Raji (cell line): ENCODE results near the gene SERPINB5.

Experiments used
- POLR2A ChIP-seq: IDR thresholded peaks from 2 replicates; pipeline ENCODE4 v1.6.1; 2011; ENCODE audit warnings: low read depth, low read length, control low read depth; ENCODE audit not compliant: insufficient read depth

Gene SERPINB5, protein sequence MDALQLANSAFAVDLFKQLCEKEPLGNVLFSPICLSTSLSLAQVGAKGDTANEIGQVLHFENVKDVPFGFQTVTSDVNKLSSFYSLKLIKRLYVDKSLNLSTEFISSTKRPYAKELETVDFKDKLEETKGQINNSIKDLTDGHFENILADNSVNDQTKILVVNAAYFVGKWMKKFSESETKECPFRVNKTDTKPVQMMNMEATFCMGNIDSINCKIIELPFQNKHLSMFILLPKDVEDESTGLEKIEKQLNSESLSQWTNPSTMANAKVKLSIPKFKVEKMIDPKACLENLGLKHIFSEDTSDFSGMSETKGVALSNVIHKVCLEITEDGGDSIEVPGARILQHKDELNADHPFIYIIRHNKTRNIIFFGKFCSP

GRCh38 chr18:63476668-63477067, at the start of gene SERPINB5:
Gene SERPINB5, plus strand, starts transcription at chr18:63476958. Its CDS starts 7,471 bp downstream, at chr18:63484429.
- no peak for TF ChIP-seq POLR2A

GRCh38 chr18:63427558-63427957, 49.2 kb upstream of the SERPINB5 start:
- no peak for TF ChIP-seq POLR2A

DNA sequence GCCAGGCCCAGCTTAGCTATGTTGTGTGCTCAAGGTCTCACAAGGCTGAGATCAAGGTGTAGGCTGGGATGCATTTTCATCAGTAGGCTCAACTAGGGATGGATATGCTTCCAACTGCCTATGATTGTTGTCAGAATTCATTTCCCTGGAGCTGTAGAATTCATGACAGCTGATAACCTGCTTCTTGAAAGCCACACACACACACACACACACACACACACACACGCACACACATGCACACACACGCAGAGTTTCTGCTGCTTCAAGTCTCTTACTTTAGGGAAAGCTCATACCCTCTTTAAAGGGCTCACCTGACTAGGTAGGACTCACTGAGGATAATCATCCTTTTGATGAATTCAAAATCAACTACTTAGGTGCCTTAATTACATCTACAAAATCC, 46.2 kb upstream of the SERPINB5 start:
- TF ChIP-seq POLR2A: no peak

- no peak for TF ChIP-seq POLR2A
These were observed 45.6 kb upstream of the SERPINB5 start for GRCh38 chr18:63431180-63431579.

- TF ChIP-seq POLR2A: no peak
These were observed 43.4 kb upstream of the SERPINB5 start for GRCh38 chr18:63433334-63433866.

DNA sequence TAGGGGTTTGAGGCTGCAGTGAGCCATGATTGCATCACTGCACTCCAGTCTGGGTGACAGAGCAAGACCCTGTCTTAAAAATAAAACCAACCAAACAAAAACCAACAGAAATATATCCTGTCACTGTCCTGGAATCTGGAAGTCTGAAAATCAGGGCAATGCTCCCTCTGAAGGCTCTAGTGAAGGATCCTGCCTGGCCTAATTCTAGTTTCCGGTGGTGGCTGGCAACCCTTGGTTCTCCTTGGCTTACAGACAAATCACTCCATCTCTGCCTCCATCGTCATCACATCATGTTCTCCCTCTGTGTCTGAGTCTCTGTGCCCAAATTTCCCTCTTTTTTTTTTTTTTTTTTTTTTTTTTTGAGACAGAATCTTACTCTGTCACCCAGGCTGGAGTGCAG, 38.6 kb upstream of the SERPINB5 start:
- TF ChIP-seq POLR2A: no peak

GRCh38 chr18:63439334-63439733, 37.4 kb upstream of the SERPINB5 start:
- no peak for TF ChIP-seq POLR2A

- TF ChIP-seq POLR2A: no peak
These were observed 36.5 kb upstream of the SERPINB5 start for GRCh38 chr18:63440219-63440618.

DNA sequence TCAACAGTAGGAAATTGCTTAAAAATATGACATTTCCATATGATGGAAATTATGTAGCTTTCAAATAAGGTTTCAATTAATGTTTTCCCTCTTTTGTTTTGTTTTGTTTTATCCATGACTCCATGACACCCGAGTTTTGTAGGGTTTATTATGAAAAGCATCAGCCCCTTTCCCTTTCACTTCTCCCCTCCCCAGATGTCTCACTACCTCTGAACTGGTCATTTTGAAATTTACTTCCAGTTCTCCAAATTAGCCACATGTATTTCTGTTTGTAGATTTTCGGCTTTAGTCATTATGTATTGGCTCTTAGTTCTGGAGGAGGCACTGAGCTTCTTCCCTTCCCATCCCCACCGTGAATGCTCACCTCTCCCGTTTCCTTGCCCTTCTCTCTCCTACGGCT, 35.9 kb upstream of the SERPINB5 start:
- no peak for TF ChIP-seq POLR2A

GRCh38 chr18:63443829-63444228, 32.9 kb upstream of the SERPINB5 start:
- no peak for TF ChIP-seq POLR2A

DNA sequence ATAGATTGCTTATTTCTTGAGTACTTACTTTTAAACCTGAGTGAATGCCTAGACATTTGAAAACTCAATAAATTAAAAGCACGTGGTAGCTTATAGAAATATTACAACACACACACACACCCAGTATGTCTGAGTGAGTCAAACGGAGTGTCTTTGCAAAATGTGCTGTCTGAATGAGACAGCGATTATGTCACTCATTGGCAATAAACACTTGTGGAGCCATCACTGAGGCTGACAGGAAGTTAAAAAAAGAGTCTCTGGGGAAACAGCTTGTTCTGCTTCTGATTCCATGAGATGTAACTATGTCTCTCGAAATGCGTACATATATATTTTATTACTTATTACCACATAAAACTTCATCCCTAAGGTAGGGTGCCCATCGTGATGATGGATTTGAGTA, 32.2 kb upstream of the SERPINB5 start:
- TF ChIP-seq POLR2A: no peak

DNA sequence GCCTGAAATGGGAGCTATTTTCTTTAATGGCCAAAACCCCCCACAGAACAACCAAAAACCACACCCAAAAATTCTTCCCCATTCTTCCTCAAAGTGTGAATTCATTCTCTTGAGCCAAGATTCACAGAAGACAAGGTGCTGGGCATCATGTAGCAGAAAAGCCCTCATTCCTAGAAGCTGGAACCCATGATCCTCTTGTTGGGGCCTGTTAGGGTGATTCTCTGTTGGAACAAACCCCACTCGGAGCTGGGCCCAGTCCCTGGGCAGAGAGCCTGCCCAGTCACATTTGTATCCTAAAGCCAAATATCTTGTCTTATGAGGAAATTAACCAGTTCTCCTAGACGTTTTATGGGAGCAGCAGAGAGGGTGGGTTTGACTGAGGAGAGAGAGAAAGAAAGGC, 31.7 kb upstream of the SERPINB5 start:
- no peak for TF ChIP-seq POLR2A

- no peak for TF ChIP-seq POLR2A
These were observed 30.5 kb upstream of the SERPINB5 start for GRCh38 chr18:63446266-63446665.

GRCh38 chr18:63447066-63447465, 29.7 kb upstream of the SERPINB5 start:
- TF ChIP-seq POLR2A: no peak

DNA sequence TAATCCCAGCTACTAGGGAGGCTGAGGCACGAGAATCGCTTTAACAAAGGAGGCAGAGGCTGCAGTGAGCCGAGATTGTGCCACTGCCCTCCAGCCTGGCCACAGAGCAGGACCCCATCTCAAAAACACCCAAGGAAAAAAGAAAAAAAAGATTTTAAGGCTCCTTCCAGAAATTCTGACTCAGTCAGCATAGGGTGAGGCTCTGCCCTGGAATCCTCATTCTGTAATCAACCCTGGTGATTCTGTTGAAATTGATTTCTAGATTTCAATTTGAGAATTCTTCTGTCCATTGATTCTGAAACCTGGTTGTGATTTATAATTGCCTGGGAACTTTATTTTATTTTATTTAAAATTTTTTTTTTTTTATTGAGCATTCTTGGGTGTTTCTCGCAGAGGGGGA, 27.3 kb upstream of the SERPINB5 start:
- TF ChIP-seq POLR2A: no peak

DNA sequence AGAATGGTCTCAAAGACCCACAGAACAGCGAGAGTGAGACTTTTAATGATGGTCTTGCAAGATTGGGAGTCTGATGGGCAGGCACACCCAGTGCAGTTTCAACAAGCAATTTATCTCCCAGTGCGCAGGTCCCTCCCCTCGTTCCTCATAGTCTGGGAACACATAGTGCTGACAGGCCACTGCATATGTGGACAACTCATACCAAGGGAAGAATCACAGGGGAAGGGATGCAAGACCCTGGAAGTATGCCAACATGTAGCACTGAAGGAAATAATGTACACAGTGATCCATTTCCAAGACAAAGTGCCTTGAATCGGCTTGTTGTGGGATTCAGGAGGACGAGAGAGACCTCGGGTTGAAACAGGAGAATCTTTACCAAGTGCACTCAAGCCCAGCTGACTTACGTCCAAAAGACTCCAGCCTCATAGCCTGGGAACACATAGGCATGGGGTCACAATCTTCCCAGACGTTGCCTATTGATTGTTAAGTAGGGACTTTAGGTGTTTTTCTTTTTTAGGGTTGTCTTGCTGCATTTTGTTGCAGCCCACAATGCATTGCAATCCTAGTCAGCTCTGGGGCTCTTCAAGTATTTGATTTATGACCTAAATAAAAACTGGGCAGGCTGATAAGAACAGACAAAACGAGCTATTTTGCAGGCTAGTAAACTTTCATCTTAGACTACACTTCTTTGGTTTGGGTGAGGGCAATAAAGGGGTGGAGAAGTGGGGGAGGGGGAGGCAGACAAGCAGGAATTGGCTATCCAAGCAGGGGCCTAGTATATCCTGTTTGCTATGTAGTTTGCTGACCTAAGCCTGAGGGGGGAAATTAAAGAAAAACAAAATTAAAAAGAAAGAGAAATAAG, 24.7 kb upstream of the SERPINB5 start:
- no peak for TF ChIP-seq POLR2A

- TF ChIP-seq POLR2A: no peak
These were observed 22.3 kb upstream of the SERPINB5 start for GRCh38 chr18:63454497-63454896.

DNA sequence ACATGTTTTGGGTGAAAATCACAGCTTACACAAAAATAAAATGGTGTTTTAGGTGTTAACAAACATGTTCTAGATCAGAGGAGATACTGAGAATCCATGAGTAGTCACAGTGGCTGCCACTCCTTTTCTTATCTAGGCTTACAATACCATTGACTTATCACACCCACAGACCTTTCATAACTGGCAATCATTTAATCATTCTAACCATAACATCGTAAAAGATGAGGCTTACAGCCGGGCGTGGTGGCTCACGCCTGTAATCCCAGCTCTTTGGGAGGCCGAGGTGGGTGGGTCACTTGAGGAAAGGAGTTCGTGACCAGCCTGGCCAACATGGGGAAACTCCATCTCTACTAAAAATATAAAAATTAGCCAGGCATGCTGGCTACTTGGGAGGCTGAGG, 18.8 kb upstream of the SERPINB5 start:
- no peak for TF ChIP-seq POLR2A
